Pons (tissue), 1 donor: ENCODE data around the gene DCXR.
A peak's percentile ranks its signal among the peaks of the same experiment; 100 is the strongest.

Experiments
- DNase-seq: peaks from one replicate; pipeline ENCODE4 v3.0.0-alpha.2; 2016; ENCODE audit warnings: low spot score

Gene DCXR

GRCh38 chr17:82037092-82037888 lies at the start of gene DCXR:
DCXR (minus strand) TSS chr17:82037697; CDS start chr17:82037682, 15 bp downstream.
- DNase-seq = peak; percentile 94

DNA sequence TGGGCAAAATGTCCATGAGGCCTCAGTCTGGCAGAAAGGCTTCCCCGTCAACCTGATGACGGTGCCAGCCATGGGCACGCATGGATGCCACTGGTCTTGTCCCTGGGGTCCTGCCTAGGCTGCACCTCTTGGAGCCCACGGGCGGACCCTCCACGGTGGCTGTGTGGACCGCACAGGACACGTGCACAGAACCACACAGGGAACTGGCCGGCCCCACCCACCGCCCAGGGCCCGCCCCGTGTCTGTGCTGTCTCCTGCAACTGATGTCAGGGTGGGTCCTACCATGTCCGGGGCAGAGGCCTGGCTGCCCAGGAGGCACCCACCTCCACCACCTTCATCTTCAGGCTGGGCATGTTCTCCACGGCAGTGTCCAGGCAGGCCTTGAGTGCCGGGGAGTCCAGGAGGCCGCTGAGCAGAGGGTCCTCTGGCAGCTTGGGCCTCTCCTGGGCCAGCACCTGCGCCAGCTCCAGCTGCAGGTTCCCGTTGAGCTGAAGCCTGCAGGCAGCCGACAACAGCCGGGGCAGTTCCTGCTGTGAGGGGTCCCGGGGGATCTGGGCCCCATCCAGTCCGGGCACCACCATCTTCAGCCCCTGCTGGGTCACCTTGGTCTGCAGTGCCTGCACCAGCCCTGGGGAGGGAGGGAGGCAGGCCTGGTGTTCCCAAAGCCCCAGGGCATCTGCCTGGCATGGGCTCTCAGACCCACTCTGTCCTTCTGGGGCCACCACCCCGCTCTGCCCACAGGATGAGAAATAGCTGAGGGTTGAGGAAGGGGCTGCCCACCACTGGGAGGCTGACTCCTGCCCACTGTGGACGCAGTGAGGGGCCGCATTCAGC lies 48.7 kb upstream of the DCXR start:
- no peak for DNase-seq

DNA sequence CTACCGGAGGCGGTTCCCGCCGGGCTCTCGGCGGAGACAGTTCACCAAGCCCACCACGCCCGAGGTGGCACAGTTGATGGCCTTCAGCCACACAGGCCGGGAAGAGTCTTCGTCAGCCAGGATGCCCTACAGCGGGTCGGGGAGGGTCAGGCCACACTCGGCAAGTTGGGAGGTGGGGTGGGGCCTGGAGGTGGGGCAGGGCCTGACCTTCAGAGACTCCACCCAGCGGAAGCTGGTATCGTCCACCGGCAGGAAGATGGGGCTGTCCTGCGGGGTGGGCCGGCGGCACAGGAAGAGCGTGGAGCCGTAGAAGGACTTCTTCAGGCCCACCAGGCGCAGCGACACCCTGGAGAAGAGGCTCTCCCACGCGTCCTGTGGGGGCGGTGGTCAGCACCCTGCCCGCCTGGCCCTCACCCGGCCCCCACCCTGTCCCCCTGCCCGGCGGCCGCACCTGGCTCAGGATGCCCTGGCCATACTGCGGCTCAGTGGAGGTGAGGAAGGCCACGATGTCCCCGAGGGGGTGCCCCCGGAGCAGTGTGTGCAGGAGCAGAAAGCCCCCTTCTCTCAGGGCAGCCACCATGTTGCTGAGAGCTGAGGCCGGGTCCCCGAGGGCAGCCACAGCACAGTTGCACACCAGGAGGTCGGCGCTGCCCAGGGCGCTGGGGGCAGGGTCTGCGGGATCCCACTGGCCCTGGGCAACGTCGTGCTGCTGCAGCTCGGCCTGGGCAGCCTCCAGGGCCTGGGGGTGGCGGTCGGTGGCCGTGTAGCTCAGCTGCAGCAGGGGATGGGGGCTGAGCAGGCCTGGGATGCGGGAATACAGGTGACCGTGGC lies 47.7 kb upstream of the DCXR start:
- DNase-seq = no peak

- no peak for DNase-seq
Measured at GRCh38 chr17:82084373-82085030, 47.0 kb upstream of the DCXR start.

- DNase-seq = no peak
Measured at GRCh38 chr17:82083533-82084359, 46.2 kb upstream of the DCXR start.

GRCh38 chr17:82083009-82083408 lies 45.5 kb upstream of the DCXR start:
- DNase-seq = no peak

GRCh38 chr17:82082456-82082855 lies 45.0 kb upstream of the DCXR start:
- DNase-seq = no peak

GRCh38 chr17:82081966-82082365 lies 44.5 kb upstream of the DCXR start:
- no peak for DNase-seq

- DNase-seq = no peak
Measured at GRCh38 chr17:82081546-82081945, 44.0 kb upstream of the DCXR start.

DNA sequence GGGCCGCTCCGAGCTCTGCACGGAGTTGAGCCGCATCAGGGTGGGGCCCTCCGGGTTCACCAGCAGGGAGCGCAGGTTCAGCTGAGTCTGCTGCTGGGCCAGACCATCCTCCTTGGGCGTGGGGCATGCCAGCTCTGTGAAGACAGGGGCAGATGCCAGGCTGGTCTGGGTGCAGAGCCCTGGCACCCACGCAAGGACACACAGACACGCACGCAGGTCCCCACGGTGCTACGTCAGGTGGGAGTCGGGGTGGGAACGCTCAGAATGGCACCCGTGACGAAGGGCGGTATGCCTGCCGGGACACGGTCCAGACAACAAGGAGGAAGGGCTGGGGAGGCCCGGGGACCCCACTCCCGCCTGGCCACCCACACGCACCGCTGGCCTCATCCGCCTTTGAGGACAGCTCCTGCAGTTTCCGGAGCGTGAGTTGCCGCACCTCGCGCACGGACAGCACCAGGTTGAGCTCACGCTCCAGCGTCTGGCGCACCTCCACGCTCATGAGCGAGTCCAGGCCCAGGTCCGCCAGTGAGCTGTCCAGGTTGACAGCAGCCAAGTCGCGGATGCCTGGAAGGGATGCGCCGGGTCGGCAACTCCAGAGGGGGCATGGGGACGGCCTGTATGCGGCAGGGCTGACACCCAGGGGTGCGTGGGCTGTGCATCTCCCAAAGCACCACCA lies 43.4 kb upstream of the DCXR start:
- DNase-seq = no peak

DNA sequence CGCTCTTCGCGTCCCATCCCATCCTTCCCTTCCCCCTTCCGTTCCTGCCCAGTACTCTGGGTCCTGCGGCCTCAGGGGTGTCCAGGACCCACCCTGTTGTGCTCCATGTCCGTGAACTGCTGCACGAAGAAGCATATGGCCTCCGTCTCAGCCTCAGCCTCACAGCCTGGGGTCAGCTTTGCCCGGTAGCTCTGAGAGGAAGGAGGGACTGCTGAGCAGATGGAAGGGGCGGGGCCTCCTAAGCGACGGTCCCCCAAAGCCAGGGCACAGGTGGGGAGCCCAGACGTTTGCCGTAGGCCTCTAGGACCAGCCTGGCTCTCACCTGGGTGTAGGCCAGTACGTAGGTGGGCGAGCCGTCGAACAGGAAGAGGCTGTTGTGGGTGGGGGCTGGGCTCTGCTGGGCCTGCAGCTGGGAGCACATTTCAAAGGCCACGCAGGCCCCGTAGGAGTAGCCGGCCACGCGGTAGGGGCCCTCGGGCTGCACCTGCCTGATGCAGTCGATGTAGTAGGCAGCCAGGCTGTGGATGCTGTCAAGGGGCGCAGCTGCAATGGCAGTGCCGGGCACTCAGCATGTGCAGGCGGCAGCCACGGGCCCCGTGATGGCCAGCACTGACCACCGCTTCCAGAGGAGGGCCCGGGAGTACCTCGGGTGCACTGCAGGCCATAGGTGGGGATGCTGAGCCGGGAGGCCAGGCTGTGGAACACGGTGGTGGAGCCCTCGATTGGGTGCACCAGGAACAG lies 42.7 kb upstream of the DCXR start:
- DNase-seq = no peak

- DNase-seq = no peak
Measured at GRCh38 chr17:82079001-82079677, 41.6 kb upstream of the DCXR start.

DNA sequence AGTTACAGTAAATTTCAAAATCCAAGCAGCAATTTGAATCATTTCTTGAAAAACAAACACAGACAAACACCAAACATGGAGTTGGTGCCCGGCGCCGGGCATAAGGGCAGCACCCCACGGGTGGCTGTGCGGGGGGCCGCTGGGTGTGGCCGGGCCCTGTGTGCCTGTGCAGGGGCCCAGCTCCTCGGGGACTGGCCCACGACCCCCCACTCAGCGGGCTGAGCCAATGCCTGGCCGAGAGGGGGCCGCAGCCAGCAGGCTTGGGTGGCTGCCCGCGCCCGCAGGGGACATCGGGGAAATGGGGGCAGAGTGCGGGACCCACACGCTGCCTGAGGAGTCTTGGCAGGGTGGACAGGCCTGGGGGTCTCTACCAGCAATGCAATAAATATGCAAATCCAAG lies 40.9 kb upstream of the DCXR start:
- DNase-seq = no peak

GRCh38 chr17:82077617-82078358 lies 40.3 kb upstream of the DCXR start:
- DNase-seq = no peak

GRCh38 chr17:82076785-82077591 lies 39.5 kb upstream of the DCXR start:
- no peak for DNase-seq

GRCh38 chr17:82076018-82076784 lies 38.7 kb upstream of the DCXR start:
- no peak for DNase-seq

GRCh38 chr17:82073446-82073845 lies 35.9 kb upstream of the DCXR start:
- DNase-seq = no peak
